Mesendoderm (in vitro differentiated cells): ENCODE data around the gene A2ML1.

Experiments
- DNase-seq: peaks from one replicate; pipeline ENCODE4 v3.0.0; 2013
- H2AK5ac ChIP-seq: 2 replicates; pipeline ENCODE4 v1.6.1; 2013; ENCODE audit warnings: low read length, inconsistent platforms
- H2BK120ac ChIP-seq: 2 replicates; pipeline ENCODE4 v1.6.1; 2013; ENCODE audit warnings: low read depth, mild to moderate bottlenecking, low read length, moderate library complexity, mixed read lengths
- H2BK15ac ChIP-seq: replicated peaks from 2 replicates; pipeline ENCODE4 v1.6.1; 2013; ENCODE audit warnings: low read depth, mild to moderate bottlenecking, moderate library complexity
- H2BK5ac ChIP-seq: 2 replicates; pipeline ENCODE4 v1.6.1; 2013; ENCODE audit warnings: low read length, inconsistent platforms
- H3K18ac ChIP-seq: 2 replicates; pipeline ENCODE4 v1.6.1; 2013; ENCODE audit warnings: mild to moderate bottlenecking, low read length, mixed read lengths
- H3K23ac ChIP-seq: one replicate; pipeline ENCODE4 v1.6.1; 2013; ENCODE audit warnings: low read length
- H3K27ac ChIP-seq: 2 replicates; pipeline ENCODE4 v1.5.1; 2013; ENCODE audit warnings: low read depth, mild to moderate bottlenecking, inconsistent platforms, low read length, moderate library complexity
- H3K27me3 ChIP-seq: 2 replicates; pipeline ENCODE4 v1.6.1; 2013; ENCODE audit warnings: low read length, control low read depth, mild to moderate bottlenecking, inconsistent platforms; ENCODE audit not compliant: insufficient read depth, poor library complexity
- H3K36me3 ChIP-seq: 2 replicates; pipeline ENCODE4 v1.6.1; 2013; ENCODE audit warnings: low read length, inconsistent platforms; ENCODE audit not compliant: control insufficient read depth, insufficient read depth
- H3K4ac ChIP-seq: one replicate; pipeline ENCODE4 v1.6.1; 2013; ENCODE audit warnings: low read depth, mild to moderate bottlenecking, low read length, moderate library complexity
- H3K4me1 ChIP-seq: 2 replicates; pipeline ENCODE4 v1.6.1; 2013; ENCODE audit warnings: low read depth, low read length, inconsistent platforms; ENCODE audit not compliant: control insufficient read depth
- H3K4me2 ChIP-seq: 2 replicates; pipeline ENCODE4 v1.6.1; 2013; ENCODE audit warnings: low read length
- H3K4me3 ChIP-seq: 2 replicates; pipeline ENCODE4 v1.5.1; 2013; ENCODE audit warnings: mild to moderate bottlenecking, low read length
- H3K56ac ChIP-seq: one replicate; pipeline ENCODE4 v1.6.1; 2013; ENCODE audit warnings: low read length
- H3K79me1 ChIP-seq: 2 replicates; pipeline ENCODE4 v1.6.1; 2013; ENCODE audit warnings: low read length, inconsistent platforms
- H3K79me2 ChIP-seq: 2 replicates; pipeline ENCODE4 v1.6.1; 2013; ENCODE audit warnings: mild to moderate bottlenecking, low read length; ENCODE audit not compliant: control insufficient read depth, insufficient read depth
- H3K9ac ChIP-seq: 2 replicates; pipeline ENCODE4 v1.6.1; 2013; ENCODE audit warnings: low read length, inconsistent platforms
- H4K5ac ChIP-seq: one replicate; pipeline ENCODE4 v1.6.1; 2013; ENCODE audit warnings: low read length
- H4K8ac ChIP-seq: one replicate; pipeline ENCODE4 v1.6.1; 2013; ENCODE audit warnings: low read depth, mild to moderate bottlenecking, control low read depth, low read length, moderate library complexity
- WGBS: extraction: QIAGEN DNeasy Blood & Tissue Kit; methylation state at CpG from one replicate; pipeline ENCODE4 v1.1.7; 2013; ENCODE audit warnings: low lambda C conversion rate, missing lambda C conversion rate; ENCODE audit not compliant: insufficient coverage; ENCODE audit errors: extremely low coverage; 5-methylcytosine and 5-hydroxymethylcytosine counted together

Gene A2ML1

GRCh38 chr12:8828257-8829124 is 6.1 kb downstream of the A2ML1 start:
- no peak overlapping the region for H4K8ac ChIP-seq

GRCh38 chr12:8829125-8829518 is 6.7 kb downstream of the A2ML1 start:
- no peaks in the 10 kb centered on the region for H3K79me1 ChIP-seq
- no peak overlapping the region for H2BK120ac ChIP-seq
- H3K9ac ChIP-seq = no peak overlapping the region
- no peaks in the 10 kb centered on the region for H3K36me3 ChIP-seq
- no peak overlapping the region for H4K5ac ChIP-seq
- H3K4me1 ChIP-seq = peaks cover 4% of the 10 kb centered on the region
- H3K79me2 ChIP-seq = no peaks in the 10 kb centered on the region
- H3K4ac ChIP-seq = peak overlapping the region; percentile 29
- H3K27ac ChIP-seq = no peak overlapping the region
- H3K18ac ChIP-seq = peak overlapping the region; percentile 26
- no peak overlapping the region for H2BK5ac ChIP-seq
- no peak overlapping the region for H2AK5ac ChIP-seq
- peak; percentile 52 for DNase-seq
- no peak overlapping the region for H3K4me3 ChIP-seq
- H2BK15ac ChIP-seq = no peak overlapping the region
- H3K4me2 ChIP-seq = no peak overlapping the region
- H3K56ac ChIP-seq = peak overlapping the region; percentile 58
- H4K8ac ChIP-seq = no peak overlapping the region
- WGBS = no CpG with 5 or more reads among the region's 5 CpGs
- no peaks in the 10 kb centered on the region for H3K27me3 ChIP-seq
- H3K23ac ChIP-seq = no peak overlapping the region

More at GRCh38 chr12:8828257-8829124, 6.1 kb downstream of the A2ML1 start:
- Histone ChIP-seq H3K79me2 (no peaks in the 10 kb centered on the region), H3K4me1 (peaks cover 4% of the 10 kb centered on the region), H3K4me3 (no peak overlapping the region), H3K56ac (peak overlapping the region; percentile 58), H3K79me1 (no peaks in the 10 kb centered on the region), H4K5ac (no peak overlapping the region), H3K27ac (no peak overlapping the region), H3K23ac (peak overlapping the region; percentile 92), H2BK15ac (no peak overlapping the region), H2AK5ac (peak overlapping the region; percentile 2), H2BK120ac (peak overlapping the region; percentile 66), H3K36me3 (no peaks in the 10 kb centered on the region), H3K4ac (peak overlapping the region; percentile 29), H3K27me3 (no peaks in the 10 kb centered on the region), H3K4me2 (no peak overlapping the region), H2BK5ac (peak overlapping the region; percentile 48), H3K9ac (peak overlapping the region; percentile 20), H3K18ac (peak overlapping the region; percentile 26)
- DNase-seq = peak; percentile 80
- WGBS = no CpG with 5 or more reads among the region's 9 CpGs

- H3K79me2 ChIP-seq = no peaks in the 10 kb centered on the region
- no peak overlapping the region for H3K56ac ChIP-seq
- peak; percentile 50 for DNase-seq
- H3K36me3 ChIP-seq = no peaks in the 10 kb centered on the region
- no peak overlapping the region for H3K4ac ChIP-seq
- no peak overlapping the region for H2AK5ac ChIP-seq
- H3K27ac ChIP-seq = no peak overlapping the region
- H3K79me1 ChIP-seq = no peaks in the 10 kb centered on the region
- no peak overlapping the region for H3K4me3 ChIP-seq
- no peak overlapping the region for H3K23ac ChIP-seq
- no peak overlapping the region for H3K4me2 ChIP-seq
- H4K8ac ChIP-seq = no peak overlapping the region
- no peak overlapping the region for H3K9ac ChIP-seq
- no peak overlapping the region for H2BK5ac ChIP-seq
- no peak overlapping the region for H2BK120ac ChIP-seq
- no peak overlapping the region for H4K5ac ChIP-seq
- no CpG with 5 or more reads among the region's 7 CpGs for WGBS
- H3K18ac ChIP-seq = no peak overlapping the region
- no peaks in the 10 kb centered on the region for H3K27me3 ChIP-seq
- no peak overlapping the region for H2BK15ac ChIP-seq
- peaks cover 4% of the 10 kb centered on the region for H3K4me1 ChIP-seq
Measured at GRCh38 chr12:8829621-8830020, 7.2 kb downstream of the A2ML1 start.

- Histone ChIP-seq H3K4me2 (no peak overlapping the region), H2AK5ac (no peak overlapping the region), H3K18ac (peak overlapping the region; percentile 31), H4K8ac (no peak overlapping the region), H3K23ac (no peak overlapping the region), H4K5ac (no peak overlapping the region), H3K79me2 (no peaks in the 10 kb centered on the region), H3K79me1 (no peaks in the 10 kb centered on the region), H2BK120ac (no peak overlapping the region), H3K36me3 (no peaks in the 10 kb centered on the region), H3K27me3 (no peaks in the 10 kb centered on the region), H3K4me3 (no peak overlapping the region), H3K27ac (no peak overlapping the region), H2BK5ac (no peak overlapping the region), H3K4ac (no peak overlapping the region), H2BK15ac (no peak overlapping the region), H3K56ac (peak overlapping the region; percentile 57), H3K4me1 (peaks cover 4% of the 10 kb centered on the region), H3K9ac (no peak overlapping the region)
- no peak for DNase-seq
- WGBS = no CpG with 5 or more reads among the region's 9 CpGs
Measured at GRCh38 chr12:8831116-8831515, 8.7 kb downstream of the A2ML1 start.

- no peaks in the 10 kb centered on the region for H3K79me2 ChIP-seq
- no peak overlapping the region for H4K8ac ChIP-seq
- no peak overlapping the region for H3K23ac ChIP-seq
- peaks cover 4% of the 10 kb centered on the region for H3K4me1 ChIP-seq
- no peak overlapping the region for H2BK120ac ChIP-seq
- no peak overlapping the region for H3K27ac ChIP-seq
- DNase-seq = peak; percentile 52
- H3K4me3 ChIP-seq = no peak overlapping the region
- H3K4ac ChIP-seq = no peak overlapping the region
- H3K56ac ChIP-seq = no peak overlapping the region
- no peaks in the 10 kb centered on the region for H3K27me3 ChIP-seq
- H2BK15ac ChIP-seq = no peak overlapping the region
- H2BK5ac ChIP-seq = no peak overlapping the region
- no peak overlapping the region for H3K4me2 ChIP-seq
- no CpG with 5 or more reads among the region's 6 CpGs for WGBS
- H3K79me1 ChIP-seq = no peaks in the 10 kb centered on the region
- H3K36me3 ChIP-seq = no peaks in the 10 kb centered on the region
- no peak overlapping the region for H2AK5ac ChIP-seq
- H3K9ac ChIP-seq = no peak overlapping the region
- H4K5ac ChIP-seq = no peak overlapping the region
- H3K18ac ChIP-seq = no peak overlapping the region
Measured at GRCh38 chr12:8832500-8832899, 10.1 kb downstream of the A2ML1 start.
